ENCODE measurements around the gene ENOSF1.

- no peak for TF ChIP-seq CTCF (conservative IDR thresholded peaks at IDR 0.05)
- no peak for TF ChIP-seq EZH2 (IDR thresholded peaks at IDR 0.05; ENCODE audit: low read depth)
Observed at GRCh38 chr18:723541-724080, 11.2 kb upstream of the ENOSF1 start.
